Endothelial cell of umbilical vein (primary cell): Measurements from ENCODE around the gene NCK2. TPM values are rescaled to one million over a fixed set of nuclear protein-coding genes. Genes with fewer than 3 reads are reported as not detected.

Experiments used
- BruUV-seq: library from RNA; stranded (reverse); fragments of 400-500 nt; replicated peaks from 2 replicates; lab custom pipeline; 2021; lab: Mats Ljungman, UMichigan
- CTCF ChIA-PET: fragments of 300-600, 350-600 bp; sonication (Branson Sonifier 250); formaldehyde crosslinking; loops from one replicate; lab custom pipeline; 2021; ENCODE audit warnings: antibody characterized with exemption, inconsistent platforms; lab: Charles Lee
- POLR2A ChIA-PET: fragments of 300-600, 350-600 bp; sonication (Branson Sonifier 250); formaldehyde crosslinking; loops from one replicate; lab custom pipeline; 2021; ENCODE audit warnings: antibody characterized with exemption, inconsistent platforms; lab: Charles Lee
- DNase-seq: peaks from one replicate; pipeline ENCODE4 v3.0.0-alpha.2; 2011; ENCODE audit warnings: low read depth, low spot score
- FAIRE-seq: peaks from 2 replicates; lab custom pipeline; 2011; peaks lifted over from hg19 to GRCh38; lab: Jason Lieb, UNC
- H2AFZ ChIP-seq: 2 replicates; pipeline ENCODE4 v1.6.0; 2012; ENCODE audit warnings: low read depth, low read length, control low read depth, inconsistent platforms
- H3K27ac ChIP-seq: 2 replicates; pipeline ENCODE4 v1.5.1; 2011; ENCODE audit warnings: low read depth, mild to moderate bottlenecking, control low read depth, low read length, moderate library complexity; ENCODE audit not compliant: insufficient read depth
- H3K27me3 ChIP-seq, 2 experiments: 2 replicates each; pipeline versions ENCODE4 v1.6.0 to v1.6.1; 2011; ENCODE audit warnings: low read length in 2 of 2, mixed read lengths in 1 of 2; ENCODE audit not compliant: control insufficient read depth in 2 of 2, insufficient read depth in 2 of 2
- H3K36me3 ChIP-seq, 2 experiments: 2 replicates in 1 of 2; 3 replicates in 1 of 2; pipeline ENCODE4 v1.5.1; 2011; ENCODE audit warnings: low read length in 2 of 2, mild to moderate bottlenecking in 1 of 2, moderate library complexity in 1 of 2; ENCODE audit not compliant: control insufficient read depth in 2 of 2, insufficient read depth in 2 of 2; ENCODE audit errors: extremely low read depth in 1 of 2
- H3K4me1 ChIP-seq: 3 replicates; pipeline ENCODE4 v1.5.1; 2011; ENCODE audit warnings: mild to moderate bottlenecking, low read length; ENCODE audit not compliant: control insufficient read depth, insufficient read depth; ENCODE audit errors: extremely low read depth
- H3K4me2 ChIP-seq: 2 replicates; pipeline ENCODE4 v1.6.1; 2011; ENCODE audit warnings: low read length, control low read depth, mixed read lengths; ENCODE audit not compliant: insufficient read depth
- H3K4me3 ChIP-seq, 3 experiments: fragments of 200-600 bp in 1 of 3; sonication (generic), shearing (Covaris generic) in 1 of 3; replicated peaks in 1 of 3; 2 replicates each; pipeline ENCODE4 v1.5.1; 2011 to 2016; ENCODE audit warnings: control low read depth in 3 of 3, low read length in 3 of 3, mild to moderate bottlenecking in 2 of 3, inconsistent platforms in 1 of 3, low read depth in 1 of 3, moderate library complexity in 1 of 3; ENCODE audit not compliant: insufficient read depth in 1 of 3
- H3K79me2 ChIP-seq: 2 replicates; pipeline ENCODE4 v1.6.0; 2012; ENCODE audit warnings: low read length, inconsistent platforms; ENCODE audit not compliant: control insufficient read depth, insufficient read depth
- H3K9ac ChIP-seq: replicated peaks from 2 replicates; pipeline ENCODE3; 2011; ENCODE audit warnings: low read length, control low read depth; ENCODE audit not compliant: insufficient read depth; ENCODE audit errors: extremely low read depth
- H3K9me1 ChIP-seq: replicated peaks from 3 replicates; pipeline ENCODE4 v1.6.0; 2011; ENCODE audit warnings: mild to moderate bottlenecking, low read length; ENCODE audit not compliant: control insufficient read depth, insufficient read depth; ENCODE audit errors: extremely low read depth
- H3K9me3 ChIP-seq: replicated peaks from 2 replicates; pipeline ENCODE4 v1.5.1; 2012; ENCODE audit warnings: low read length, inconsistent platforms; ENCODE audit not compliant: control insufficient read depth, insufficient read depth
- H4K20me1 ChIP-seq: replicated peaks from 2 replicates; pipeline ENCODE3; 2011; ENCODE audit warnings: mild to moderate bottlenecking, low read length; ENCODE audit not compliant: control insufficient read depth, insufficient read depth; ENCODE audit errors: extremely low read depth
- CTCF ChIP-seq, 2 donors: IDR thresholded peaks; 1 replicate in 1 of 2; 2 replicates in 1 of 2; pipeline ENCODE4 v1.5.1; 2011; ENCODE audit warnings: low read length in 2 of 2, mild to moderate bottlenecking in 2 of 2, moderate library complexity in 2 of 2, control low read depth in 1 of 2, inconsistent platforms in 1 of 2, low read depth in 1 of 2; ENCODE audit not compliant: insufficient read depth in 1 of 2; ENCODE audit errors: extremely low read depth in 1 of 2
- EZH2 ChIP-seq: IDR thresholded peaks from 2 replicates; pipeline ENCODE4 v1.6.1; 2012; ENCODE audit warnings: borderline replicate concordance, low read depth, mild to moderate bottlenecking, moderate library complexity, low read length, inconsistent platforms; ENCODE audit not compliant: severe bottlenecking
- FOS ChIP-seq: IDR thresholded peaks from 2 replicates; pipeline ENCODE4 v1.6.1; 2011; ENCODE audit warnings: mild to moderate bottlenecking, low read length, moderate library complexity, borderline replicate concordance; ENCODE audit not compliant: insufficient read depth
- GATA2 ChIP-seq: IDR thresholded peaks from 2 replicates; pipeline ENCODE4 v1.7.0; 2011; ENCODE audit warnings: low read depth, mild to moderate bottlenecking, moderate library complexity, mixed read lengths, low read length; ENCODE audit not compliant: insufficient read length, insufficient read depth
- JUN ChIP-seq: IDR thresholded peaks from 2 replicates; pipeline ENCODE4 v1.6.1; 2011; ENCODE audit warnings: borderline replicate concordance, low read depth; ENCODE audit not compliant: insufficient read length, insufficient read depth
- MYC ChIP-seq: IDR thresholded peaks from one replicate; pipeline ENCODE4 v1.6.1; 2011; ENCODE audit warnings: mild to moderate bottlenecking, low read depth, low read length
- POLR2A ChIP-seq: IDR thresholded peaks from 2 replicates; pipeline ENCODE4 v1.6.1; 2012; ENCODE audit warnings: low read depth, mild to moderate bottlenecking, control low read depth, low read length
- POLR2AphosphoS5 ChIP-seq: IDR thresholded peaks from 2 replicates; pipeline ENCODE4 v1.6.1; 2012; ENCODE audit warnings: low read depth, mild to moderate bottlenecking, control low read depth, low read length, moderate library complexity; ENCODE audit not compliant: insufficient read depth
- dilution Hi-C: fragments of 300-500 bp; cut with MboI; formaldehyde crosslinking; loops from one replicate; pipeline ENCODE4 v1.15.0; 2019; ENCODE audit warnings: low sequenced_read_pairs; ENCODE audit not compliant: extremely low pct_ligation_motif_present
- intact Hi-C: fragments of 100-400 bp; cut with micrococcal nuclease; formaldehyde crosslinking; loops from one replicate; pipeline ENCODE4 v1.10.0; 2022
- polyA plus RNA-seq, 4 experiments: library from polyadenylated mRNA; depleted of rRNA in 3 of 4; stranded (reverse) in 3 of 4; unstranded in 1 of 4; fragments of >200 nt; gene quantifications; 2 replicates each; pipeline versions ENCODE4 v1.2.1 to v1.2.3, GENCODE V29; 2011 to 2012; ENCODE audit warnings: missing spikeins in 1 of 4
- total RNA-seq: library from RNA; stranded (reverse); gene quantifications from 2 replicates; pipeline ENCODE4 v1.2.3, GENCODE V29; 2021
- TF ChIP-seq, protein P1 (sequence below): IDR thresholded peaks from 2 replicates; pipeline ENCODE4 v1.6.1; 2011; ENCODE audit not compliant: insufficient read depth, insufficient read length

NCK2 gene
- total and polyA plus RNA-seq, 2 donors (not counting 3 experiments of a cell fraction or from before 2014, with no cell fraction given): 23.8 to 39.1 TPM

DNA sequence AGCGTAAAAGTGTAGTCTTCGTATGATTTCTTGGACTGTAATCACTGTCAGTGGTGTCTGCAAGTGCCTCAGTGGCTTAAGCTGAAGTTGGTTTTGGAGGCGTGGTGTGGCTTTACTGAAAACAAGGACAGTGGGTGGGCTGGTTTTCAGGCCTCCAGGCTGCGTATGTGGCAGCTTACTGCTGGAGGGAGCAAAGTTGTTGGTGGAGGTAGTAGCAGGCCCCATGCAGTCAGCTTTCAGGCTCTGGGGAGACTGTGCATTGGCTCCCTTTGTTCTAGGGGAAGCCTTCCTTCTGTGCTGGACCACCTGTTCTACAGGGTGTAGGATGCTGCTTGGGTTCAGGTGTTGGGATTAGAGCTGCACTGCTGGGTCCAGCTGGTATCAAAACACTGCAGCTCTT is 91.6 kb downstream of the NCK2 start:
- Histone ChIP-seq H3K9ac (no peak overlapping the region), H3K27ac (no peak overlapping the region), H3K79me2 (peaks cover 35% of the 10 kb centered on the region), H3K36me3 (no peaks in the 10 kb centered on the region), H3K9me1 (no peaks in the 10 kb centered on the region), H3K4me2 (no peak overlapping the region), H3K4me3 (no peak overlapping the region), H3K4me1 (no peaks in the 10 kb centered on the region), H4K20me1 (peaks cover 6% of the 10 kb centered on the region), H3K9me3 (no peaks in the 10 kb centered on the region), H3K27me3 (no peaks in the 10 kb centered on the region), H2AFZ (no peak overlapping the region)
- intact Hi-C loops (no loop called here), dilution Hi-C loops (no loop called here)
- POLR2A ChIA-PET: no interaction called here
- no peak for FAIRE-seq
- TF ChIP-seq, protein P1, sequence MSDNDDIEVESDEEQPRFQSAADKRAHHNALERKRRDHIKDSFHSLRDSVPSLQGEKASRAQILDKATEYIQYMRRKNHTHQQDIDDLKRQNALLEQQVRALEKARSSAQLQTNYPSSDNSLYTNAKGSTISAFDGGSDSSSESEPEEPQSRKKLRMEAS: no peak
- TF ChIP-seq CTCF (IDR thresholded peaks at IDR 0.05; ENCODE audit: extremely low read depth in 1 of 2, insufficient read depth in 1 of 2, low read depth in 1 of 2, low read length in 2 of 2) (no peak), POLR2A (no peak), MYC (no peak), JUN (no peak), POLR2AphosphoS5 (no peak), GATA2 (no peak), EZH2 (no peak), FOS (no peak)
- no peak for DNase-seq
- BruUV-seq: no TSS peak
- CTCF ChIA-PET: no interaction called here
